ENCODE data around the gene ATP6V0B.

ATP6V0B gene

GRCh38 chr1:43956234-43956633 is 18.5 kb upstream of the ATP6V0B start:
- no peak overlapping the region for H3K27ac ChIP-seq
- TF ChIP-seq CTCF (IDR thresholded peaks at IDR 0.05) (no peak), ZFX (IDR thresholded peaks at IDR 0.05; ENCODE audit: borderline replicate concordance) (no peak)

- no peak for TF ChIP-seq CTCF (IDR thresholded peaks at IDR 0.05)
- no peak for TF ChIP-seq ZFX (IDR thresholded peaks at IDR 0.05; ENCODE audit: borderline replicate concordance)
- H3K27ac ChIP-seq = no peak overlapping the region
Observed at GRCh38 chr1:43957407-43958040, 17.2 kb upstream of the ATP6V0B start.

DNA sequence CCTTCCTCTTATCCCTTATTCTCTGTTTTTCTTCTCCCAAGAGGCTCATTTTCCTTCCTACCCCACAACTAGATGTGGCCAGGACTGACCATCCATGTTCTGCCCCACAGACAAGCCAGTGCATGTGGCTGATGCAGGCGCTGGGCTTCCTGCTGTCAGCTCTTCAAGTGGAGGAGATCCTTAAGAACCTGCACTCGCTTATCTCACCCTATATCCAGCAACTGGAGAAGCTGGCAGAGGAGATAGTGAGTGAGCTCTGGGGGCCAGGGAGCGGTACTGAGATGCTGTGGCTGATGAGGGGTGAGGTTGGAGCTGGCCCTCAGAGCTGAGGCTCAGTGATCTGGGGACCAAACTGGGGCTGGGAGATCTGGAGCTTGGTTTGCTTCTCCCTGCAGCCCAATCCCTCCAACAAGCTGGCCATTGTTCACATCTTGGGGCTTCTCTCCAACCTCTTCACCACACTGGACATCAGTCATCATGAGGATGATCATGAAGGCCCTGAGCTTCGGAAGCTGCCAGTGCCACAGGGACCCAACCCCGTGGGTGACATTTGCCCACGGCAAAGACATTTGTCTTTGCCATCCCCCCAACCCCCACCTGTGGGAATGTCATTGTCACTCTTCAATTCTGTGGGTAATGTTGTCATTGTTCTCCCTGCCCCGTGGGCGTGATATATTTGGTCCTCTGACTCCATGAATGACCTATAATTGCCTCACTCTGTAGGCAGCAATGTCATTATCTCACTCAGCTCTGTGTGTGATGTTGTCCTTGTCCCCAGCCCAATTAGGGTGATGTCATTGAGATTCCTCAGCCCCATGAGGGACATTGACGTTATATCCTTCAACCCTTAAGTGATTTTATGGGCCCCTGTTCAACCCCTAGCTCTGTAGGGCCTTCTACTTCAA is 16.2 kb upstream of the ATP6V0B start:
- TF ChIP-seq ZFX (IDR thresholded peaks at IDR 0.05; ENCODE audit: borderline replicate concordance) = no peak
- TF ChIP-seq CTCF (IDR thresholded peaks at IDR 0.05) = no peak
- H3K27ac ChIP-seq = no peak overlapping the region

GRCh38 chr1:43960798-43961197 is 14.0 kb upstream of the ATP6V0B start:
- H3K27ac ChIP-seq = no peak overlapping the region
- TF ChIP-seq ZFX (IDR thresholded peaks at IDR 0.05; ENCODE audit: borderline replicate concordance) = no peak
- TF ChIP-seq CTCF (IDR thresholded peaks at IDR 0.05) = no peak

GRCh38 chr1:43961692-43962091 is 13.1 kb upstream of the ATP6V0B start:
- H3K27ac ChIP-seq = no peak overlapping the region
- no peak for TF ChIP-seq ZFX (IDR thresholded peaks at IDR 0.05; ENCODE audit: borderline replicate concordance)
- no peak for TF ChIP-seq CTCF (IDR thresholded peaks at IDR 0.05)

DNA sequence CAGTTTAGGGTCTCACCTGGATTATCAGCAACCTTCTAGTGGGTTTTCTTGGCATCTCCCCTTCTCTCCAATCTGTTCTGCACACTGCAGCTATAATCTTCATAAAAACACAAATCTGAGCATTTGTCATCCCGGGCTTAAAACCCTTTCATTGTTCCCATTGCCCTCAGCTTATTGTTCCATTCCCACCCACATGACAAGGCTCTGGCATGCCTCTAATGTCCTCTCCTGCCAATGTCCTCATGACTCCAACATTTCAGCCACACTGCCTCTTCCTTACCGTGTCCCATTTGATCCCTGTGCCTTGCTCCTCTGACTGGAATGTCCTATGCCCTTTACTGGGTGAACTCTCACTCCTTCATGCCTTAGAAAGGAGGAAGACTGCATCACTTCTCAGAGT is 12.4 kb upstream of the ATP6V0B start:
- no peak overlapping the region for H3K27ac ChIP-seq
- TF ChIP-seq CTCF (IDR thresholded peaks at IDR 0.05) (no peak), ZFX (IDR thresholded peaks at IDR 0.05; ENCODE audit: borderline replicate concordance) (no peak)

- TF ChIP-seq CTCF (IDR thresholded peaks at IDR 0.05) = no peak
- TF ChIP-seq ZFX (IDR thresholded peaks at IDR 0.05; ENCODE audit: borderline replicate concordance) = no peak
- no peak overlapping the region for H3K27ac ChIP-seq
Observed at GRCh38 chr1:43963006-43963405, 11.8 kb upstream of the ATP6V0B start.

Measured in 22Rv1 (cell line).